HL-60 (cell line): ENCODE data around the gene ARID5B.

ENCODE experiments used
- DNase-seq, 2 experiments: peaks; one replicate each; pipeline ENCODE4 v3.0.0-alpha.2; 2010 to 2020; ENCODE audit warnings: low read depth in 1 of 2, low spot score in 1 of 2
- H3K27ac ChIP-seq: fragments of 250-450 bp; sonication (Bioruptor Pico); replicated peaks from 2 replicates; pipeline ENCODE4 v1.5.1; 2020; ENCODE audit warnings: mild to moderate bottlenecking, moderate library complexity
- H3K27me3 ChIP-seq: fragments of 250-450 bp; sonication (Bioruptor Pico); 2 replicates; pipeline ENCODE4 v1.5.1; 2021; ENCODE audit warnings: mild to moderate bottlenecking, moderate library complexity; ENCODE audit not compliant: insufficient read depth, poor library complexity, severe bottlenecking
- H3K4me3 ChIP-seq: replicated peaks from 2 replicates; pipeline ENCODE4 v1.5.1; 2011; ENCODE audit warnings: mild to moderate bottlenecking, control low read depth, low read length; ENCODE audit not compliant: insufficient read depth
- GABPA ChIP-seq: IDR thresholded peaks from 2 replicates; pipeline ENCODE4 v1.6.1; 2012; ENCODE audit warnings: low read depth
- POLR2AphosphoS5 ChIP-seq: IDR thresholded peaks from 2 replicates; pipeline ENCODE4 v1.6.1; 2012; ENCODE audit warnings: low read depth
- SPI1 ChIP-seq: IDR thresholded peaks from 2 replicates; pipeline ENCODE4 v1.6.1; 2012; ENCODE audit warnings: low read depth, mild to moderate bottlenecking, borderline replicate concordance
- TF ChIP-seq, protein P1 (sequence below): IDR thresholded peaks from 2 replicates; pipeline ENCODE4 v1.6.1; 2012; ENCODE audit warnings: low read depth; ENCODE audit not compliant: insufficient replicate concordance
- TF ChIP-seq, protein P2 (sequence below): IDR thresholded peaks from one replicate; pipeline ENCODE4 v1.5.1; 2011; ENCODE audit warnings: low read length, control low read depth, inconsistent platforms; ENCODE audit not compliant: insufficient read depth

Gene ARID5B

DNA sequence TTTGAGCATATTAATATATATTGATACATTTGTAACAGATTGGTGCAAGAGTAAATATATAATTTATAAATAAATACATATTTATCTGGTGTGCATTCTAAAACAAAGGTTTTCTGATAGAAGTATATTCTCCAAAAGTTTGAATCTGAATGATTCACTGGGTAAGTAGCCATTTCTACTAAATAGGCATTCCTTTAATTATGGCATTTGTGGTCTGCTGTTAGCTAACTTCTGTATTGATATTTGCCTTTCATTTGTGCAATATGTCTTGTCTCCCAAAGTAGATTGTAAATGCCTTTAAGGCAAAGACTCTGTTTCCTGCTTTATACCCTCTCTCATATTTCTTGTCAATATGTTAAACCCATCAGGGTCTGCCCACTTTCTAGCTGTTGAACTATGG is 11.1 kb upstream of the ARID5B start:
- TF ChIP-seq GABPA, result no peak
- TF ChIP-seq, protein P1, sequence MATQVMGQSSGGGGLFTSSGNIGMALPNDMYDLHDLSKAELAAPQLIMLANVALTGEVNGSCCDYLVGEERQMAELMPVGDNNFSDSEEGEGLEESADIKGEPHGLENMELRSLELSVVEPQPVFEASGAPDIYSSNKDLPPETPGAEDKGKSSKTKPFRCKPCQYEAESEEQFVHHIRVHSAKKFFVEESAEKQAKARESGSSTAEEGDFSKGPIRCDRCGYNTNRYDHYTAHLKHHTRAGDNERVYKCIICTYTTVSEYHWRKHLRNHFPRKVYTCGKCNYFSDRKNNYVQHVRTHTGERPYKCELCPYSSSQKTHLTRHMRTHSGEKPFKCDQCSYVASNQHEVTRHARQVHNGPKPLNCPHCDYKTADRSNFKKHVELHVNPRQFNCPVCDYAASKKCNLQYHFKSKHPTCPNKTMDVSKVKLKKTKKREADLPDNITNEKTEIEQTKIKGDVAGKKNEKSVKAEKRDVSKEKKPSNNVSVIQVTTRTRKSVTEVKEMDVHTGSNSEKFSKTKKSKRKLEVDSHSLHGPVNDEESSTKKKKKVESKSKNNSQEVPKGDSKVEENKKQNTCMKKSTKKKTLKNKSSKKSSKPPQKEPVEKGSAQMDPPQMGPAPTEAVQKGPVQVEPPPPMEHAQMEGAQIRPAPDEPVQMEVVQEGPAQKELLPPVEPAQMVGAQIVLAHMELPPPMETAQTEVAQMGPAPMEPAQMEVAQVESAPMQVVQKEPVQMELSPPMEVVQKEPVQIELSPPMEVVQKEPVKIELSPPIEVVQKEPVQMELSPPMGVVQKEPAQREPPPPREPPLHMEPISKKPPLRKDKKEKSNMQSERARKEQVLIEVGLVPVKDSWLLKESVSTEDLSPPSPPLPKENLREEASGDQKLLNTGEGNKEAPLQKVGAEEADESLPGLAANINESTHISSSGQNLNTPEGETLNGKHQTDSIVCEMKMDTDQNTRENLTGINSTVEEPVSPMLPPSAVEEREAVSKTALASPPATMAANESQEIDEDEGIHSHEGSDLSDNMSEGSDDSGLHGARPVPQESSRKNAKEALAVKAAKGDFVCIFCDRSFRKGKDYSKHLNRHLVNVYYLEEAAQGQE, result no peak
- no peak for TF ChIP-seq SPI1
- TF ChIP-seq, protein P2, sequence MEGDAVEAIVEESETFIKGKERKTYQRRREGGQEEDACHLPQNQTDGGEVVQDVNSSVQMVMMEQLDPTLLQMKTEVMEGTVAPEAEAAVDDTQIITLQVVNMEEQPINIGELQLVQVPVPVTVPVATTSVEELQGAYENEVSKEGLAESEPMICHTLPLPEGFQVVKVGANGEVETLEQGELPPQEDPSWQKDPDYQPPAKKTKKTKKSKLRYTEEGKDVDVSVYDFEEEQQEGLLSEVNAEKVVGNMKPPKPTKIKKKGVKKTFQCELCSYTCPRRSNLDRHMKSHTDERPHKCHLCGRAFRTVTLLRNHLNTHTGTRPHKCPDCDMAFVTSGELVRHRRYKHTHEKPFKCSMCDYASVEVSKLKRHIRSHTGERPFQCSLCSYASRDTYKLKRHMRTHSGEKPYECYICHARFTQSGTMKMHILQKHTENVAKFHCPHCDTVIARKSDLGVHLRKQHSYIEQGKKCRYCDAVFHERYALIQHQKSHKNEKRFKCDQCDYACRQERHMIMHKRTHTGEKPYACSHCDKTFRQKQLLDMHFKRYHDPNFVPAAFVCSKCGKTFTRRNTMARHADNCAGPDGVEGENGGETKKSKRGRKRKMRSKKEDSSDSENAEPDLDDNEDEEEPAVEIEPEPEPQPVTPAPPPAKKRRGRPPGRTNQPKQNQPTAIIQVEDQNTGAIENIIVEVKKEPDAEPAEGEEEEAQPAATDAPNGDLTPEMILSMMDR, result no peak
- no peak for TF ChIP-seq POLR2AphosphoS5
- Histone ChIP-seq H3K27ac (no peak overlapping the region), H3K27me3 (peaks cover 3% of the 10 kb centered on the region), H3K4me3 (no peak overlapping the region)
- no peak for DNase-seq

DNA sequence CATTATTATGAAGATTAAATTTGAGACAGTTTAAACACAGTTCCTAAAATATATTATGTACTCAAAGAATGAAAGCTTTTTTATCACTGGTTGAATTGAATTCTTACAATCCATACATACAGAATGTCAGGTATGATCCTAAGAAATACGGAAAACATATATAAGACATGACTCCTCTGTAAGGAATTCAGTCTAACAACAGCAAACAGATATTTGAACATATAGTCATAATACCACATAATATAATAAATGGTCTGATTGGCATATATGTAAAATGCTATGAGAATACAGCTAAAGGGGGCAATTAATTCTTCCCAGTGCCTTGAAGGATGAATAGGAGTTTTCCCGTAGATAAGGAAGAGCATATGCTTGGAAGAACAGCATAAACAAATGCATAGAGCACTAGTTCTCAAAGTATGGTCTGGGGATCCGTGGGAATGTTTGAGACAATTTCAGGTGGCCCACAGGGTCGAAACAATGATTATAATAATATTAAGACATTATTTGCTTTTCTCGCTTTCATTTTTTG is 10.6 kb upstream of the ARID5B start:
- Histone ChIP-seq H3K27ac (no peak overlapping the region), H3K27me3 (no peaks in the 10 kb centered on the region), H3K4me3 (no peak overlapping the region)
- no peak for DNase-seq
- TF ChIP-seq POLR2AphosphoS5 (no peak), SPI1 (no peak), GABPA (no peak)
- TF ChIP-seq, protein P2, result no peak
- TF ChIP-seq, protein P1, result no peak

DNA sequence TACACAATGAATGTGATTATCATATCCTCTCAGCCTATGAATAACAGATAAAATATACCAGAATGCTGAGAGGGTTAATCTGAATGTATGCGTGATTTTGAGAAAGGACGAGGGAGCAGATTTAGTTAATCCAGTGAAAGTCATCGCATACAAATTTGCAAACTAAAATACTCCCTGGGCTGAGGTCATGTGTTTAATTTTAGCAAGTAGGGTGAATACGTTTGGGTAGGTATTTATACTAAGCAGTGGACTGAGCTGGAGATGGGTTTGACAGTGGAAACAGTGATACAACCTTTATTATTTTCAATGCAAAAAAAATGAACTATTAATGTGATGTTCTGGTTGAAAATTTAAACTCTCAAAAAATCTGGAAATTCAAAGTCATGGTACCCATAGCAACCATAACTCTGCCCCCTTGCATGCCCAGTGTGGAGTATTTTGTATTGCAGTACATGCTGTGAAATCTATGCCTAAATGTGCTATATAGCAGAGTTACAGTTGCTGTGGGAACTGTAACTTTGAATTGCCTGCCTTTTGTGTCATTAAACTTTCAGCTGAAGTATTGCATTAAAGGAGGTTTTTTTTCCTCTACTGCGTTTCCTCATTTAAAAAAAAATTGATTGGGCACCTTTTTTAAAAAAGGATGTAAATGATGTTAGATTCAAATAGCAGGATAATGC is 9.5 kb upstream of the ARID5B start:
- Histone ChIP-seq H3K4me3 (no peak overlapping the region), H3K27ac (no peak overlapping the region), H3K27me3 (no peaks in the 10 kb centered on the region)
- no peak for TF ChIP-seq SPI1
- TF ChIP-seq POLR2AphosphoS5, result no peak
- TF ChIP-seq, protein P1, result no peak
- TF ChIP-seq GABPA, result no peak
- TF ChIP-seq, protein P2, result no peak
- DNase-seq, result no peak
